ENCODE measurements around the gene KDSR.

- TF ChIP-seq POLR2A (IDR thresholded peaks at IDR 0.05) (no peak), CTCF (IDR thresholded peaks at IDR 0.05) (no peak)
Measured at GRCh38 chr18:63410792-63411191, 43.8 kb upstream of the KDSR start.
